ENCODE data around the gene PARP8.

The PARP8 gene

DNA sequence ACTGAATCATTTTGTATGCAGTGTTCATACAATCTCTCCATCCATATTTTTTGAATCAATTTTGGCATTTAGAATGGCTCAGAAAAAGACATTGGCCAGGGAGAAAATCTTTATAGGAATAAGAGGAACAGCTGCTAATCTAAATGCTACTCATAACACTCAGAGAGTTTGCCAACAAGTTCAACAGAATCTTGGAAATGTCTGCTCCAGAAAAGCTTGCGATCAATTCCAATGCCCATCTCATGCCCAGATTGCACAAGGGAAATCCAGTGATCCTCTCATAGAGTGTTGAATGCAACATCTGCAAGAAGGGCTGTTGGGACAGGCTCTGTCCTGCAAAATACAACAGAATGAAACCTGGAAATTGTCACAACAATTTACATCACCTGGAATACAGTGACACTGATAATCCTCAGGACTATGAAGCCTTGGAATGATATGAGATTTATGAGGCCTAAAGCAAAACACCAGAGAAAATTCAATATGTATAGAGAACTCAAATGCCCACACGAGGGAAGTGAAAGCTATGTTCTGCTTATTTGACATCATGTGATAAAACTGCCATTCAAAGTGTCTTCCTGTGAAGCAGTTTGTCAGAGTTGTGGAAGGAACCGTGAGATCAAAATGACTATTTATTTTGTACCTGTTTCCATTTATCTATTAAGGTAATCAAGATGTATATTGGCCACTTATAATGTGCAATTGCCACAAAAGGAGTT is 190.1 kb downstream of the PARP8 start:
- ATAC-seq, result no peak

DNA sequence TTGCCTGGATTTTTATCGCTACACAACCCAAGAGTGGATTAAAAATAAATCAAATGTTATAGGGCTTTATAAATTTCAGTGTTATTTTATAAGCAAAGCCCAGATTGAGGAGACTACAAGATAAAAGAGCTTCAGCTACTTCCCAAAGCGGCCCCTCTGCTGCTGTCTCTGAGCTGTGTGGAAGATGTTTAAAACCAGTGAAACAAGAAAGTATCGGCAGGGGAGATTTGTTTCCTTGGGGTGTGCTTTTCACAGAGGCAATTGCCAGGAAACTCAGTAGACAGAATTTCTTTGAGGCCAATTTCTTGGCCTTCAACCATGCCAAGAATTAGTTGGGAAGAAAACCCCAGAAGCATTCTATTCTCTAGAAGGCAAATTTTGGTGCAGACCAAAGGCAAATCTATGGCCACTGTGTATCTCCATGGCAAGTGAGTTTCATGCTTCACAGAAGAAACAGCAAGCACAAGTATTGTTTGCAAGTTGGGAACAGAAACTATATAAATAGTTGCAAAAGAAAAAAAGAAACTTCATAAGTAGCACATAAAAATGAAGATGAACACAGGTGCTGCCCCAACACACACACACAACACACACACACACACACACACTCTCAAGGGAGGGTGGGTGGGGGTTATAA is 197.2 kb downstream of the PARP8 start:
- ATAC-seq, result no peak

- ATAC-seq, result no peak
Measured at GRCh38 chr5:50864466-50864865, 198.0 kb downstream of the PARP8 start.

DNA sequence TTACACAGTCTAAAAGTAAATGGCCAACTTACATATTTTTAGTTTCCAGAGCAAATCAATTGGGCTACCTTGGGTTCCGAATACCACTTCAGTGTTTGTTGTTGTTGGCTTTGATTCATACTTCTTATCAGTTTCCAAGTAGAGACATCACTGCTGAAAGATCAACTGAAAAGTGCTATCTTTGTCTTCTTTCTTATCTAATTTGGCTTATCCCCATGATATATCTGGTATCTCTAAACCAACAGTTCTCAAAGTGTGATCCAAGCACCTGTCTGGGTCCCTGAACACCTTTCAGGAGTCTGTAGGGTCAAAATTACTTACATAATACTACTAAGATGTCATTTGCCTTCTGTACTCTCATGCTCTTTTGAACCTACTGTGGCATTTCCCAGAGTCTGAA is 200.0 kb downstream of the PARP8 start:
- no peak for ATAC-seq

GRCh38 chr5:50867140-50867539 is 200.7 kb downstream of the PARP8 start:
- no peak for ATAC-seq

DNA sequence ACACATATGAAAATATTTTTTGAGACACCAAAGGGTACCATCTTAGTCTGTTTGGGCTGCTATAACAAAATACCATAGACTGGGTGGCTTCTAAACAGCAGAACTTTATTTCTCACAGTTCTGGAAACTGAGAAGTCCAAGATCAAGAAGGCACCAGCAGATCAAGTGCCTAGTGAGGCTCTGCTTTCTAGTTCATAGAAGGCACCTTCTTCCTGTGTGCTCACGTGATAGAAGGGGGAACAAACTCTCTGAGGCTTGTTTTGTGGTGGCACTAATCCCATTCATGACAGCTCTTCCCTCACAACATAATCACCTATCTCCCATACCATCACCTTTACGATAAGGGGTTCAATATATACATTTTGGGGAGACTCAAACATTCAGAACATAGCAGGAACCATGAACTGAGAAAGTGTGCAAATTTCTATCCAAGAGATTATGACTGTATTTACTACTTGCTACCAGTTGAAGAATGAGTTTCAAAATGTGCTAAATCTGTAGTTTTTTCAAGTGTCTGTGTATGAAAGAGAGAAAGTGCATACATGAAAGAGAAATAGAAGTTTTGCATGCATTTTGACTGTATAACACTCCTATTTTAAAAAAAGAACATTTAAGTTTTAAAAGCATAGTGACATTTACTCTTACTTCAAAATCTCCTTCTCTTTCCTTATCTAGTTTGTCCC is 207.3 kb downstream of the PARP8 start:
- no peak for ATAC-seq

DNA sequence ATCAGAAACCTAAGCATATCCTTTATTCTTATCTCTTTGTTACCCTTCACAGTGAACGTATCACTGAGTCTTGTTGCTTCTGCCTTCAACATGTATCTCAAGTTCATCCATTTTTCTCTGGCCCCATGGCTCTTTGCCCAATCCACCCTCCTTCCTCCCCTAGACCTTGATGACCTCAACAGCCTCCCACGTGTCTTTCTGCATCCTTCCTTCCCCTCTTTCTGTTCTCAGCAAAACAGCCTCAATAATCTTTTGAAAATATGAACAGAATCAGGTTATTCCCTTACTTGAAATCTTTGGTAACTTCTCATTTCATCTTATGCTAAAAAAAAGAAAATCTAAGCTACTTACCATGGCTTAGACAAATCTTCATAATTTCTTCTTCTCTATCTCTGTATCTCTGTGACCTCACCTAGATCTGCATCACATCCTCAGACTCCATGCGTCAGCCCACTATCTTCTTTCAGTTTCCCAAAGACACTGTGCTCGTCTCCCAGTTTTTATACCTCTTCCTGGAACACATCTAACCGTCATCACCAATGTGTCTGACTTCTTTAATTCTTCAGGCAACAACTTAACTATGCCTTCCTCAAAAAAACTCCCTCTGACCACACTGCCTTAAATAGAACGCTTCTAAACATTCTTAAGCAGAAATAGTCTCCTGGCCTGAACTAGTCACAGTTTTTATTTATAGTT is 208.0 kb downstream of the PARP8 start:
- no peak for ATAC-seq

DNA sequence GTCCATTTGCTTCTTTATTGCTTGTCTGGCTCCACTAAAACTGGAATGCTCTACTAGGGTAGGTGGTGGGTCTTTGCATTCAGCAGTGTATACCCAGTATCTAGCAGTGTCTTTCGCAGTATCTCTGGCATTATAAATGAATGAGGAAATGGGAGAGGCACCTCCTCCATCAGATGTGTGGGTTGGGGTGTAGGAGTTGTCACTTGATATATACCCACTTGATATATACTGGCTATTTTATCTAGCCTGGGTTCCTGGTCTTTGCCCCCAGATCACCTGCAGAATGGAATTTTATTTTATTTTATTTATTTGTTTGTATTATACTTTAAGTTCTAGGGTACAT is 208.5 kb downstream of the PARP8 start:
- ATAC-seq, result no peak

DNA sequence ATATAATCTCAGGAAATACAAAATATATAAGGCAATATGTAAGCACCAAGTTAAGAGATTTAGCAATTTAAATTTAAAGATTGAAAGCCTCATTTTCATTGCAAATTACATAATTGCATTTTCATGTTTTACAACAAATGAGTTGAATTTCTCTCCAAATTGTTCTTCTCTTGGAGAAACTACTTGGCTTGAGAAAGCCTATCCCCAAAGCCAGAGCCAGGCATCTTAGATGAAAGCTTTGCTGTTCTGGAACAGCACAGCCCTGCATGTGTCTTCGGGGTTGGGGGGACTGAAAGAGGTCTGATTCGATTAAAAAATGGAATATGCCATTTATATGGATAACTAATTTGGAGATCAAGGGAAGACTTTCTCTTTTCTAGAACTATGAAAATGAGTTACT is 212.0 kb downstream of the PARP8 start:
- ATAC-seq, result no peak

DNA sequence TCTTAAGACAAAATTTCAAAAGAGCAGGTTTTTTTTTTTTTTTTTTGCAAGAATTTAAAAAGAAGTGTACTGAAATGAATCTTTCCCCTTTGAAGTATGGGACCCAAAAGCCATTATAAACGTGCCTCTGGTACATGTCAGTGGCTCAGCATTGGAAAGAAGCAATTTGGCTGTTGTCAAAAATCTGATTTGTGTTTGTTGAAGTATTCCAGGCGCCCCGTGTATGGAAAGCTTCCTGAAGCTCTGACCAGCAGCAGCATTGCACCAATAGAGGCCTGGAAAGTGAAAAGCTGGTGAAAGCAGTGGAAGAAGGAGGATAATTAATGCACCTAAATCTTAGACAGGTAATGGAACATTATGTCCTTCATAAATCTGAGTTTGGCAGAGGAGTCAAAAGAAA is 215.0 kb downstream of the PARP8 start:
- no peak for ATAC-seq

GRCh38 chr5:50886657-50887345 is 220.4 kb downstream of the PARP8 start:
- no peak for ATAC-seq

GRCh38 chr5:50887889-50888633 is 221.6 kb downstream of the PARP8 start:
- ATAC-seq, result no peak

DNA sequence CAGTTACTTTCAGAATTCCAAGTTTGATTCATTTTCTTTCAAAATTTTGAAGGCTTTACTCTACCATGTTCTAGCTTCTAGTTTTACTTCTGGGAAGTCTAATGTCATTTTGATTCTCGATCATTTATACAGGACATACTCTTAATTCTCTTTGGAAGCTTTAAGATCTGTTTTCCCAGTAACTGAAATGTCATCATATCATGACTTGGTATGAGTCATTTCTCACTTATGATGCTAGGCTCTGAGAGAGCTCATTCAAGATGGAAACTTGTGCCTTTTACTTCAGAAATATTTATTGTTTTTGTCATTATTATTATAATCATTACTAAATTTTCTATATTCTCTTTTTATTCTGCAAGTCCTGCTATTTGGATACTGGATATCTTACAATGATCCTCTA is 222.3 kb downstream of the PARP8 start:
- ATAC-seq, result no peak

- ATAC-seq, result no peak
Measured at GRCh38 chr5:50889790-50890189, 223.4 kb downstream of the PARP8 start.

Measured in activated CD4-positive, CD25-positive, alpha-beta regulatory T cell treated with anti-CD3 and anti-CD28 coated beads, Interleukin-2, amount 50 U/mL, for 24 hours (primary cell).